HG03103 (cell line): ENCODE data around the gene KCNH6.
A peak's percentile ranks its signal among the peaks of the same experiment; 100 is the strongest.

ENCODE experiments used
- ATAC-seq: cut with Tn5 transposase; IDR thresholded peaks from one replicate; pipeline ENCODE4 v1.9.1; 2021; ENCODE audit warnings: low read depth; ENCODE audit not compliant: unreplicated experiment

The KCNH6 gene

GRCh38 chr17:63523253-63523855, at the start of gene KCNH6:
KCNH6 (plus strand) TSS chr17:63523358; CDS start chr17:63523414, 56 bp downstream.
- no peak for ATAC-seq

GRCh38 chr17:63474174-63474573, 49.0 kb upstream of the KCNH6 start:
- ATAC-seq: no peak

- ATAC-seq: no peak
Measured at GRCh38 chr17:63474586-63475460, 48.3 kb upstream of the KCNH6 start.

- ATAC-seq: no peak
Measured at GRCh38 chr17:63475491-63476412, 47.4 kb upstream of the KCNH6 start.

- no peak for ATAC-seq
Measured at GRCh38 chr17:63476459-63476853, 46.7 kb upstream of the KCNH6 start.

GRCh38 chr17:63476854-63477479, 46.2 kb upstream of the KCNH6 start, which contains the start of gene ACE:
ACE (plus strand) TSS chr17:63477061; CDS start chr17:63477095, 34 bp downstream.
- no peak for ATAC-seq

GRCh38 chr17:63477480-63478440, 45.4 kb upstream of the KCNH6 start:
- ATAC-seq: no peak

- ATAC-seq: peak; percentile 53
Measured at GRCh38 chr17:63478814-63479494, 44.2 kb upstream of the KCNH6 start.

GRCh38 chr17:63479495-63480184, 43.5 kb upstream of the KCNH6 start:
- ATAC-seq: no peak

GRCh38 chr17:63480192-63480784, 42.9 kb upstream of the KCNH6 start:
- no peak for ATAC-seq

GRCh38 chr17:63480826-63481487, 42.2 kb upstream of the KCNH6 start:
- no peak for ATAC-seq

- ATAC-seq: no peak
Measured at GRCh38 chr17:63481488-63481870, 41.7 kb upstream of the KCNH6 start.

- no peak for ATAC-seq
Measured at GRCh38 chr17:63482509-63482908, 40.6 kb upstream of the KCNH6 start.

GRCh38 chr17:63483038-63483437, 40.1 kb upstream of the KCNH6 start:
- ATAC-seq: no peak

GRCh38 chr17:63483655-63484575, 39.2 kb upstream of the KCNH6 start:
- no peak for ATAC-seq

- ATAC-seq: no peak
Measured at GRCh38 chr17:63486317-63487013, 36.7 kb upstream of the KCNH6 start.
